Spleen (tissue), 11 donors: Measurements from ENCODE around the gene KRT78. TPM values are rescaled to one million over a fixed set of nuclear protein-coding genes. Genes with fewer than 3 reads are reported as not detected.

Experiments
- DNase-seq: peaks from one replicate; pipeline ENCODE4 v3.0.0-alpha.2; 2020
- H3K27ac ChIP-seq, 8 donors: fragments of 200-600 bp; sonication (generic) in 7 of 8; 1 replicate in 4 of 8; 2 replicates in 4 of 8; pipeline versions ENCODE4 v1.5.0 to v1.8.0; 2016 to 2021; ENCODE audit warnings: inconsistent platforms in 4 of 8, mild to moderate bottlenecking in 4 of 8, moderate library complexity in 1 of 8
- H3K27me3 ChIP-seq, 7 donors: fragments of 200-600 bp; sonication (generic) in 6 of 7; replicated peaks in 1 of 7; 1 replicate in 4 of 7; 2 replicates in 3 of 7; pipeline versions ENCODE4 v1.5.0 to v1.8.0; 2016 to 2021; ENCODE audit warnings: inconsistent platforms in 3 of 7, mild to moderate bottlenecking in 1 of 7
- H3K36me3 ChIP-seq, 6 donors: fragments of 200-600 bp; sonication (generic) in 5 of 6; 1 replicate in 4 of 6; 2 replicates in 2 of 6; pipeline versions ENCODE4 v1.5.0 to v1.8.0; 2016 to 2021; ENCODE audit warnings: inconsistent platforms in 2 of 6
- H3K4me1 ChIP-seq, 6 donors: fragments of 200-600 bp; sonication (generic) in 5 of 6; 1 replicate in 3 of 6; 2 replicates in 3 of 6; pipeline versions ENCODE4 v1.5.0 to v1.8.0; 2016 to 2021; ENCODE audit warnings: inconsistent platforms in 3 of 6
- H3K4me3 ChIP-seq, 8 donors: fragments of 200-600 bp; sonication (generic) in 7 of 8; 1 replicate in 4 of 8; 2 replicates in 4 of 8; pipeline versions ENCODE4 v1.5.0 to v1.8.0; 2016 to 2021; ENCODE audit warnings: inconsistent platforms in 4 of 8, mild to moderate bottlenecking in 4 of 8, moderate library complexity in 2 of 8
- H3K9me3 ChIP-seq, 8 donors: fragments of 200-600 bp; sonication (generic) in 7 of 8; 1 replicate in 4 of 8; 2 replicates in 4 of 8; pipeline versions ENCODE4 v1.5.0 to v1.8.0; 2016 to 2021; ENCODE audit warnings: inconsistent platforms in 4 of 8
- CTCF ChIP-seq, 11 experiments: fragments of 200-600 bp in 7 of 11; fragments of 450-650 bp in 4 of 11; sonication (generic) in 4 of 11; IDR thresholded peaks in 8 of 11; conservative IDR thresholded peaks in 3 of 11; 1 replicate in 7 of 11; 2 replicates in 4 of 11; pipeline versions ENCODE4 v1.4.0 to v1.8.0; 2016 to 2021; ENCODE audit warnings: antibody characterized with exemption in 11 of 11, inconsistent platforms in 4 of 11, mild to moderate bottlenecking in 1 of 11
- POLR2A ChIP-seq, 3 donors: fragments of 450-650 bp; IDR thresholded peaks; one replicate each; pipeline ENCODE4 v1.5.1; 2017; ENCODE audit warnings: antibody characterized with exemption in 3 of 3, mild to moderate bottlenecking in 1 of 3
- POLR2AphosphoS5 ChIP-seq, 3 donors: sonication (generic); formaldehyde crosslinking; IDR thresholded peaks; one replicate each; pipeline ENCODE4 v1.5.1; 2017; ENCODE audit warnings: antibody characterized with exemption in 3 of 3
- WGBS, 5 donors: extraction: QIAGEN DNeasy Blood & Tissue Kit in 3 of 5; methylation state at CpG; one replicate each; pipeline versions ENCODE4 v1.1.5 to v1.1.7; 2013 to 2018; 5-methylcytosine and 5-hydroxymethylcytosine counted together
- intact Hi-C: fragments of 100-400 bp; cut with DNase I; formaldehyde crosslinking; loops from one replicate; pipeline ENCODE4 v1.15.0; 2023; ENCODE audit warnings: low total_unique reads
- polyA plus RNA-seq, 3 donors: library from polyadenylated mRNA; stranded (reverse); fragments of 200-250 nt; gene quantifications; one replicate each; pipeline ENCODE4 v1.2.1, GENCODE V29; 2013
- total RNA-seq, 7 donors: library from RNA; depleted of rRNA in 3 of 7; stranded (reverse); fragments of >200 nt in 3 of 7; fragmentation: NEBNext Ultra II Directional in 4 of 7; extraction: Animal tissue kit (Norgen Biotek cat#: 25700) in 4 of 7; gene quantifications; one replicate each; pipeline versions ENCODE4 v1.1.0 to v1.2.1, GENCODE V29; 2016 to 2021
- donor health status: healthy with polysubstance abuse.
- donor health status: DM: no; HTN: no; CAD: no; lungs with moderate emphysema.
- donor health status: DM: no; HTN: no; CAD: no.
- donor health status: Bipolar disorder and iron deficiency.
- donor health status: healthy.
- donor health status: DM: no; HTN: no; CAD: no.
- donor health status: DM: yes; HTN: yes; CAD: no.

Gene KRT78
- total and polyA plus RNA-seq, 10 donors, result 0.24 to 0.83 TPM; not detected in 8

- intact Hi-C loops, result no loop called here
- H3K4me3 ChIP-seq, result no peak overlapping the region
- no peak overlapping the region for H3K27ac ChIP-seq
- no peaks in the 10 kb centered on the region for H3K9me3 ChIP-seq
- no peak for DNase-seq
- H3K36me3 ChIP-seq, result no peaks in the 10 kb centered on the region
- TF ChIP-seq CTCF (IDR thresholded peaks at IDR 0.05 in 8 of 11, conservative IDR thresholded peaks at IDR 0.05 in 3 of 11) (no peak), POLR2AphosphoS5 (IDR thresholded peaks at IDR 0.05) (no peak), POLR2A (IDR thresholded peaks at IDR 0.05) (no peak)
- H3K27me3 ChIP-seq, result peaks cover 0 to 27% (median 0%) of the 10 kb centered on the region in 7 donors
- no peaks in the 10 kb centered on the region for H3K4me1 ChIP-seq
Measured at GRCh38 chr12:52851787-52852186, 3.0 kb upstream of the KRT78 start.

GRCh38 chr12:52850681-52851080 lies 1.9 kb upstream of the KRT78 start:
- 66 to 81% (median 68%) methylated on average over 5 of the region's 5 CpGs for WGBS, 5 donors
- H3K27me3 ChIP-seq, result peaks cover 0 to 27% (median 0%) of the 10 kb centered on the region in 7 donors

GRCh38 chr12:52849511-52849910 lies 717 bp upstream of the KRT78 start:
- Histone ChIP-seq H3K9me3 (no peaks in the 10 kb centered on the region), H3K27ac (no peak overlapping the region), H3K36me3 (no peaks in the 10 kb centered on the region), H3K4me1 (no peaks in the 10 kb centered on the region), H3K4me3 (no peak overlapping the region), H3K27me3 (peaks cover 0 to 27% (median 0%) of the 10 kb centered on the region in 7 donors)
- intact Hi-C loops, result no loop called here
- WGBS, 5 donors, result 77 to 91% (median 85%) methylated on average over 5 to 6 of the region's 6 CpGs
- DNase-seq, result peak; percentile 51
- no peak for TF ChIP-seq POLR2A (IDR thresholded peaks at IDR 0.05)
- TF ChIP-seq CTCF (IDR thresholded peaks at IDR 0.05 in 8 of 11, conservative IDR thresholded peaks at IDR 0.05 in 3 of 11), result no peak
- no peak for TF ChIP-seq POLR2AphosphoS5 (IDR thresholded peaks at IDR 0.05)

More at GRCh38 chr12:52850681-52851080, 1.9 kb upstream of the KRT78 start:
- no peaks in the 10 kb centered on the region for H3K36me3 ChIP-seq
- H3K9me3 ChIP-seq, result no peaks in the 10 kb centered on the region
- intact Hi-C loops, result no loop called here
- no peak for TF ChIP-seq POLR2A (IDR thresholded peaks at IDR 0.05)
- no peak for TF ChIP-seq POLR2AphosphoS5 (IDR thresholded peaks at IDR 0.05)
- TF ChIP-seq CTCF (IDR thresholded peaks at IDR 0.05 in 8 of 11, conservative IDR thresholded peaks at IDR 0.05 in 3 of 11), result no peak
- no peaks in the 10 kb centered on the region for H3K4me1 ChIP-seq
- H3K4me3 ChIP-seq, result no peak overlapping the region
- peak; percentile 13 for DNase-seq
- no peak overlapping the region for H3K27ac ChIP-seq

- DNase-seq, result peak; percentile 56
- Histone ChIP-seq H3K27me3 (peaks cover 0 to 18% (median 0%) of the 10 kb centered on the region in 7 donors), H3K9me3 (no peaks in the 10 kb centered on the region), H3K4me1 (no peaks in the 10 kb centered on the region), H3K4me3 (no peak overlapping the region), H3K36me3 (no peaks in the 10 kb centered on the region), H3K27ac (no peak overlapping the region)
- TF ChIP-seq POLR2AphosphoS5 (IDR thresholded peaks at IDR 0.05), result no peak
- TF ChIP-seq POLR2A (IDR thresholded peaks at IDR 0.05), result no peak
- TF ChIP-seq CTCF (IDR thresholded peaks at IDR 0.05 in 8 of 11, conservative IDR thresholded peaks at IDR 0.05 in 3 of 11), result no peak
- 73 to 85% (median 79%) methylated on average over 6 to 12 of the region's 12 CpGs for WGBS, 5 donors
- intact Hi-C loops, result no loop called here
Measured at GRCh38 chr12:52847335-52848102, 1.3 kb downstream of the KRT78 start.
